ENCODE measurements around the gene MICALL2.

- TF ChIP-seq EZH2phosphoT487 (IDR thresholded peaks at IDR 0.05; ENCODE audit: borderline replicate concordance) (no peak), CTCF (conservative IDR thresholded peaks at IDR 0.05; ENCODE audit: low read length) (no peak)
Measured at GRCh38 chr7:1446620-1447032, 12.6 kb downstream of the MICALL2 start.
